GM23248 (cell line): ENCODE measurements around the gene HERPUD1. TPM values are rescaled to one million over a fixed set of nuclear protein-coding genes. Genes with fewer than 3 reads are reported as not detected.

Experiments used
- DNase-seq: peaks from one replicate; pipeline ENCODE4 v3.0.0-alpha.2; 2015
- H2AFZ ChIP-seq: fragments of 200-600 bp; sonication (generic); 2 replicates; pipeline ENCODE4 v1.6.1; 2016; ENCODE audit warnings: antibody characterized with exemption
- H3F3A ChIP-seq: fragments of 200-600 bp; sonication (generic); 2 replicates; pipeline ENCODE4 v1.6.1; 2016; ENCODE audit warnings: mild to moderate bottlenecking, antibody characterized with exemption, mixed run types; ENCODE audit not compliant: insufficient read depth
- H3K27ac ChIP-seq: fragments of 200-600 bp; sonication (generic); 2 replicates; pipeline ENCODE4 v1.5.1; 2016; ENCODE audit warnings: mild to moderate bottlenecking
- H3K27me3 ChIP-seq: fragments of 200-600 bp; sonication (generic); replicated peaks from 2 replicates; pipeline ENCODE4 v1.6.1; 2016; ENCODE audit warnings: mild to moderate bottlenecking; ENCODE audit not compliant: insufficient read depth
- H3K36me3 ChIP-seq: fragments of 200-600 bp; sonication (generic); 2 replicates; pipeline ENCODE4 v1.6.1; 2016; ENCODE audit warnings: low read depth, mild to moderate bottlenecking
- H3K4me1 ChIP-seq: fragments of 200-600 bp; sonication (generic); 2 replicates; pipeline ENCODE4 v1.6.1; 2016; ENCODE audit warnings: mild to moderate bottlenecking; ENCODE audit not compliant: insufficient read depth
- H3K4me2 ChIP-seq: fragments of 200-600 bp; sonication (generic); one replicate; pipeline ENCODE4 v1.6.1; 2016; ENCODE audit warnings: mild to moderate bottlenecking; ENCODE audit not compliant: unreplicated experiment
- H3K4me3 ChIP-seq: fragments of 200-600 bp; sonication (generic); 2 replicates; pipeline ENCODE4 v1.5.1; 2016; ENCODE audit warnings: mild to moderate bottlenecking
- H3K79me2 ChIP-seq: fragments of 200-600 bp; sonication (generic); 2 replicates; pipeline ENCODE4 v1.6.1; 2016; ENCODE audit warnings: mild to moderate bottlenecking; ENCODE audit not compliant: insufficient read depth
- H3K9ac ChIP-seq: fragments of 200-600 bp; sonication (generic); 2 replicates; pipeline ENCODE4 v1.6.1; 2016; ENCODE audit warnings: mild to moderate bottlenecking
- H3K9me2 ChIP-seq: fragments of 200-600 bp; sonication (generic); 2 replicates; pipeline ENCODE4 v1.6.1; 2016; ENCODE audit warnings: mixed run types, mild to moderate bottlenecking, moderate library complexity; ENCODE audit not compliant: insufficient read depth
- H3K9me3 ChIP-seq: fragments of 200-600 bp; sonication (generic); one replicate; pipeline ENCODE4 v1.6.1; 2017; ENCODE audit warnings: low read depth
- H4K20me1 ChIP-seq: fragments of 200-600 bp; sonication (generic); 2 replicates; pipeline ENCODE4 v1.6.0; 2016; ENCODE audit not compliant: insufficient read depth
- EZH2 ChIP-seq: fragments of 200-600 bp; sonication (generic); IDR thresholded peaks from 2 replicates; pipeline ENCODE4 v1.6.1; 2018; ENCODE audit warnings: antibody characterized with exemption, mild to moderate bottlenecking; ENCODE audit not compliant: insufficient read depth, poor library complexity, severe bottlenecking
- EZH2phosphoT487 ChIP-seq: fragments of 200-600 bp; sonication (generic); IDR thresholded peaks from 2 replicates; pipeline ENCODE4 v1.6.1; 2018; ENCODE audit warnings: antibody characterized with exemption, moderate library complexity, mild to moderate bottlenecking, low read depth; ENCODE audit not compliant: insufficient read depth
- WGBS, 2 experiments: methylation state at CpG; one replicate each; pipeline ENCODE4 v1.1.6; 2015 to 2017; ENCODE audit warnings: low lambda C conversion rate in 2 of 2, low coverage in 1 of 2; ENCODE audit errors: missing lambda C conversion rate in 2 of 2; 5-methylcytosine and 5-hydroxymethylcytosine counted together
- in situ Hi-C: fragments of 300-500 bp; cut with MboI; formaldehyde crosslinking; loops from 2 replicates; pipeline ENCODE4 v1.15.0; 2020
- polyA plus RNA-seq: library from polyadenylated mRNA; unstranded; fragments of >200 nt; fragmentation: Nextera tagmentation; extraction: Ambion mirVana; gene quantifications from 2 replicates; pipeline ENCODE4 v1.2.1, GENCODE V29; 2016
- total RNA-seq: library from RNA; depleted of rRNA; stranded (reverse); fragments of >200 nt; shearing (Covaris generic); gene quantifications from 2 replicates; pipeline ENCODE4 v1.2.3, GENCODE V29; 2014

HERPUD1 gene
- total and polyA plus RNA-seq, 2 experiments from 2014 or later: 218 to 299 TPM

DNA sequence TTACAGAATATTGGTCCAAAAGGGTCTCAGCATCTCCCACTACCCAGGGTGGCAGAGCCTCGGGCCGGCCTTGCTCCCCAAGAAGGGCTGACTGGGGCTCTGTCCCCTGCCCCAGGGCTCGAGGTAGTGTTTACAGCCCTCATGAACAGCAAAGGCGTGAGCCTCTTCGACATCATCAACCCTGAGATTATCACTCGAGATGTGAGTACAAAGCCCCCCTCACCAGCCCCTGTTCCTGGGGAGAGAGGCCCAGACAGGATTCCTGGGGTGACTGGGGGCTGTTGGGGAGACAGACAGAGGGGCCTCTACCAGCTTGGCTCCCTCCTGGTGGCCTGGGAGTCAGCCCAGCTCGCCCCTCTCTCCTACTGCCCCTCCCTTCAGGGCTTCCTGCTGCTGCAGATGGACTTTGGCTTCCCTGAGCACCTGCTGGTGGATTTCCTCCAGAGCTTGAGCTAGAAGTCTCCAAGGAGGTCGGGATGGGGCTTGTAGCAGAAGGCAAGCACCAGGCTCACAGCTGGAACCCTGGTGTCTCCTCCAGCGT, 51.3 kb downstream of the HERPUD1 start:
- Histone ChIP-seq H3K36me3 (no peaks in the 10 kb centered on the region), H3K9ac (no peak overlapping the region), H3K27ac (no peak overlapping the region), H3K79me2 (0 out of 2 replicates have a peak, but pooled peaks cover 9% of the 10 kb centered on the region), H3K9me2 (no peaks in the 10 kb centered on the region), H3F3A (0 out of 2 replicates have a peak, but pooled peaks cover 8% of the 10 kb centered on the region), H2AFZ (no peak overlapping the region), H3K4me2 (no peak overlapping the region), H4K20me1 (no peaks in the 10 kb centered on the region), H3K27me3 (no peaks in the 10 kb centered on the region), H3K4me3 (no peak overlapping the region), H3K4me1 (peaks cover 25% of the 10 kb centered on the region), H3K9me3 (no peaks in the 10 kb centered on the region)
- TF ChIP-seq EZH2: no peak
- TF ChIP-seq EZH2phosphoT487: no peak
- in situ Hi-C loops: no loop called here
- WGBS, 2 experiments: 77% methylated on average over 9 of the region's 9 CpGs
- no peak for DNase-seq

DNA sequence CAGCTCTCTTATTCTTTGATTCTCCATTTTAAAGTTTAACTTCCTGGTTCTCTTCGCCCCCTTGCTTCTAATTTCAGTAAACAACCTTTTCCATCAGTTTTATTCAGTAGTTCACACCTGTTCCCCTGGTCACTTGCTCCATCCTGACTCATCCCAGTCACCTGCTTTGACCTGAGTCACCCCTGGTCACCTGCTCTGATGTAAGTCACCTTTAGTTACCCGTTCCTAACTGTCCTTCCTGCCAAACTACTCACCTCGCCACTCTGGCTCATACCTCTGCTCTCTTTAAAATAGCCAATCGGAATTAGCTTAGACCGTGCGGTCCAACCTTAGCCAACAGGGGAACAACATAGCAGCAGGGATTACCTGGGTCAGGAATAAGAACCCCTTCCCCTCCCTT, 52.7 kb downstream of the HERPUD1 start:
- TF ChIP-seq EZH2 (no peak), EZH2phosphoT487 (no peak)
- no peak for DNase-seq
- 86% methylated on average over 6 of the region's 6 CpGs for WGBS, 2 experiments
- Histone ChIP-seq H3F3A (0 out of 2 replicates have a peak, but pooled peaks cover 8% of the 10 kb centered on the region), H3K36me3 (no peaks in the 10 kb centered on the region), H3K4me1 (peaks cover 19% of the 10 kb centered on the region), H3K4me2 (no peak overlapping the region), H3K9me2 (no peaks in the 10 kb centered on the region), H3K79me2 (peaks cover 11% of the 10 kb centered on the region), H3K4me3 (no peak overlapping the region), H4K20me1 (no peaks in the 10 kb centered on the region), H2AFZ (no peak overlapping the region; the same call in 1 of the 2 replicates), H3K27me3 (no peaks in the 10 kb centered on the region), H3K9me3 (no peaks in the 10 kb centered on the region), H3K9ac (peak overlapping the region; percentile 70; the same call in 1 of the 2 replicates), H3K27ac (no peak overlapping the region)
- in situ Hi-C loops: no loop called here

- peaks cover 19% of the 10 kb centered on the region for H3K79me2 ChIP-seq
- 35 to 38% methylated on average over 7 of the region's 7 CpGs for WGBS, 2 experiments
Observed at GRCh38 chr16:56985288-56985961, 53.5 kb downstream of the HERPUD1 start.

GRCh38 chr16:56985962-56986360, 54.0 kb downstream of the HERPUD1 start:
- in situ Hi-C loops: no loop called here
- Histone ChIP-seq H3K4me2 (peak overlapping the region; percentile 67), H3K27ac (peak overlapping the region; percentile 52), H3K79me2 (peaks cover 24% of the 10 kb centered on the region), H3K9me2 (no peaks in the 10 kb centered on the region), H3K9me3 (no peaks in the 10 kb centered on the region), H3K27me3 (no peaks in the 10 kb centered on the region), H4K20me1 (no peaks in the 10 kb centered on the region), H3K4me1 (peaks cover 29% of the 10 kb centered on the region), H3K9ac (peak overlapping the region; percentile 70), H3F3A (0 out of 2 replicates have a peak, but pooled peaks cover 8% of the 10 kb centered on the region), H3K4me3 (no peak overlapping the region), H2AFZ (peak overlapping the region; percentile 93), H3K36me3 (no peaks in the 10 kb centered on the region)
- TF ChIP-seq EZH2phosphoT487: no peak
- TF ChIP-seq EZH2: no peak
- no peak for DNase-seq
- WGBS, 2 experiments: 68 to 73% methylated on average over 2 of the region's 2 CpGs

More at GRCh38 chr16:56985288-56985961, 53.5 kb downstream of the HERPUD1 start:
- DNase-seq: peak; percentile 96
- peak overlapping the region; percentile 52 for H3K27ac ChIP-seq
- no peaks in the 10 kb centered on the region for H3K27me3 ChIP-seq
- no peaks in the 10 kb centered on the region for H4K20me1 ChIP-seq
- no peaks in the 10 kb centered on the region for H3K9me3 ChIP-seq
- H3K4me1 ChIP-seq: peaks cover 23% of the 10 kb centered on the region
- in situ Hi-C loops: no loop called here
- peak overlapping the region; percentile 67 for H3K4me2 ChIP-seq
- peak overlapping the region; percentile 70 for H3K9ac ChIP-seq
- peak overlapping the region; percentile 93 for H2AFZ ChIP-seq
- TF ChIP-seq EZH2phosphoT487 (no peak), EZH2 (no peak)
- H3K4me3 ChIP-seq: peak overlapping the region; percentile 43
- H3K9me2 ChIP-seq: no peaks in the 10 kb centered on the region
- H3K36me3 ChIP-seq: no peaks in the 10 kb centered on the region
- 0 out of 2 replicates have a peak, but pooled peaks cover 8% of the 10 kb centered on the region for H3F3A ChIP-seq
